WTC11 (cell line): ENCODE data around the gene PIEZO1. TPM values are rescaled to one million over a fixed set of nuclear protein-coding genes. Genes with fewer than 3 reads are reported as not detected.

Experiments
- ATAC-seq: fragments of 200-7000 bp; cut with Tn5 transposase; 2 replicates; pipeline ENCODE4 v1.10.0; 2021; ENCODE audit warnings: mild to moderate bottlenecking, moderate library complexity
- CTCF ChIA-PET: fragments of 300-600 bp; sonication (Branson Sonifier 250); formaldehyde crosslinking; loops from one replicate; lab custom pipeline; 2021; ENCODE audit warnings: antibody characterized with exemption; lab: Charles Lee
- POLR2A ChIA-PET: fragments of 350-600 bp; sonication (Branson Sonifier 250); formaldehyde crosslinking; loops from one replicate; lab custom pipeline; 2021; ENCODE audit warnings: antibody characterized with exemption; lab: Charles Lee
- DNase-seq: peaks from one replicate; pipeline ENCODE4 v3.0.0; 2021; ENCODE audit warnings: low spot score
- H3K27ac Mint-ChIP-seq: 2 replicates; pipeline ENCODE4 v1.8.0; 2021; ENCODE audit warnings: mixed read lengths
- H3K27me3 Mint-ChIP-seq: 2 replicates; pipeline ENCODE4 v1.8.0; 2021; ENCODE audit warnings: low read depth, mild to moderate bottlenecking, moderate library complexity, mixed read lengths
- H3K36me3 Mint-ChIP-seq: 2 replicates; pipeline ENCODE4 v1.8.0; 2021; ENCODE audit warnings: mixed read lengths
- H3K4me1 Mint-ChIP-seq: 2 replicates; pipeline ENCODE4 v1.8.0; 2022; ENCODE audit warnings: mixed read lengths
- H3K4me3 Mint-ChIP-seq: 2 replicates; pipeline ENCODE4 v1.8.0; 2021; ENCODE audit warnings: mild to moderate bottlenecking, moderate library complexity, mixed read lengths
- H3K9me3 Mint-ChIP-seq: 2 replicates; pipeline ENCODE4 v1.8.0; 2021; ENCODE audit warnings: mixed read lengths
- CBFB ChIP-seq: sonication (generic); formaldehyde crosslinking; IDR thresholded peaks from 2 replicates; pipeline ENCODE4 v1.8.1; 2022; ENCODE audit warnings: mild to moderate bottlenecking, low read depth, missing genetic modification reagents
- CREM ChIP-seq: sonication (generic); formaldehyde crosslinking; IDR thresholded peaks from 2 replicates; pipeline ENCODE4 v1.8.1; 2022; ENCODE audit warnings: mild to moderate bottlenecking, missing genetic modification reagents, moderate library complexity
- ELF4 ChIP-seq: sonication (generic); formaldehyde crosslinking; IDR thresholded peaks from 2 replicates; pipeline ENCODE4 v1.8.1; 2022; ENCODE audit warnings: low read depth, mild to moderate bottlenecking, moderate library complexity, missing genetic modification reagents
- FOXJ3 ChIP-seq: sonication (generic); formaldehyde crosslinking; IDR thresholded peaks from 2 replicates; pipeline ENCODE4 v1.9.0; 2021; ENCODE audit warnings: missing genetic modification reagents, mild to moderate bottlenecking, borderline replicate concordance
- FOXP1 ChIP-seq: sonication (generic); formaldehyde crosslinking; IDR thresholded peaks from 2 replicates; pipeline ENCODE4 v1.8.0; 2022; ENCODE audit warnings: missing genetic modification reagents, mild to moderate bottlenecking, moderate library complexity, borderline replicate concordance
- JAZF1 ChIP-seq: fragments of 250-450 bp; sonication (Bioruptor Pico); IDR thresholded peaks from 2 replicates; pipeline ENCODE4 v1.9.0; 2021; ENCODE audit warnings: moderate library complexity, mild to moderate bottlenecking, inconsistent platforms
- KAT7 ChIP-seq: sonication (generic); formaldehyde crosslinking; IDR thresholded peaks from 2 replicates; pipeline ENCODE4 v1.8.1; 2023; ENCODE audit warnings: missing genetic modification reagents, mild to moderate bottlenecking, borderline replicate concordance
- MXD4 ChIP-seq: fragments of 250-450 bp; sonication (Bioruptor Pico); IDR thresholded peaks from 2 replicates; pipeline ENCODE4 v1.8.0; 2021; ENCODE audit warnings: mild to moderate bottlenecking, moderate library complexity, borderline replicate concordance
- NFATC4 ChIP-seq: fragments of 250-450 bp; sonication (Bioruptor Pico); IDR thresholded peaks from 2 replicates; pipeline ENCODE4 v1.9.0; 2021; ENCODE audit warnings: mild to moderate bottlenecking
- NFE2L1 ChIP-seq: sonication (generic); formaldehyde crosslinking; IDR thresholded peaks from 2 replicates; pipeline ENCODE4 v1.8.1; 2023; ENCODE audit warnings: missing genetic modification reagents
- NR1H2 ChIP-seq: sonication (generic); formaldehyde crosslinking; IDR thresholded peaks from 2 replicates; pipeline ENCODE4 v1.9.0; 2021; ENCODE audit warnings: mild to moderate bottlenecking, moderate library complexity, missing genetic modification reagents
- NR2C2 ChIP-seq: sonication (generic); formaldehyde crosslinking; IDR thresholded peaks from 2 replicates; pipeline ENCODE4 v1.8.0; 2022; ENCODE audit warnings: mild to moderate bottlenecking, missing genetic modification reagents
- PRRX2 ChIP-seq: fragments of 250-450 bp; sonication (Bioruptor Pico); IDR thresholded peaks from 2 replicates; pipeline ENCODE4 v1.8.0; 2021; ENCODE audit warnings: mild to moderate bottlenecking
- TEAD4 ChIP-seq: sonication (generic); formaldehyde crosslinking; IDR thresholded peaks from 2 replicates; pipeline ENCODE4 v1.8.0; 2022; ENCODE audit warnings: mild to moderate bottlenecking, missing genetic modification reagents
- ZNF423 ChIP-seq: fragments of 250-450 bp; sonication (Bioruptor Pico); IDR thresholded peaks from 2 replicates; pipeline ENCODE4 v2.1.2; 2022; ENCODE audit warnings: mild to moderate bottlenecking, moderate library complexity
- total RNA-seq: library from RNA; stranded (reverse); gene quantifications from 3 replicates; pipeline ENCODE4 v1.2.3, GENCODE V29; 2021
- TF ChIP-seq, protein P1 (sequence below): fragments of 200-600 bp; IDR thresholded peaks from 2 replicates; pipeline ENCODE4 v1.8.0; 2022; ENCODE audit warnings: antibody characterized with exemption
- TF ChIP-seq, protein P2 (sequence below): sonication (generic); formaldehyde crosslinking; IDR thresholded peaks from 2 replicates; pipeline ENCODE4 v1.8.1; 2022; ENCODE audit warnings: low read depth, mild to moderate bottlenecking, moderate library complexity, missing genetic modification reagents, borderline replicate concordance
- TF ChIP-seq, protein P3 (sequence below): sonication (generic); formaldehyde crosslinking; IDR thresholded peaks from 2 replicates; pipeline ENCODE4 v1.8.1; 2023; ENCODE audit warnings: mild to moderate bottlenecking, missing genetic modification reagents, moderate library complexity
- TF ChIP-seq, protein P4 (sequence below): sonication (generic); formaldehyde crosslinking; IDR thresholded peaks from 2 replicates; pipeline ENCODE4 v1.8.1; 2022; ENCODE audit warnings: low read depth, missing genetic modification reagents, borderline replicate concordance
- TF ChIP-seq, protein P5 (sequence below): sonication (generic); formaldehyde crosslinking; IDR thresholded peaks from 2 replicates; pipeline ENCODE4 v1.8.1; 2022; ENCODE audit warnings: mild to moderate bottlenecking, moderate library complexity, missing genetic modification reagents
- TF ChIP-seq, protein P6 (sequence below): sonication (generic); formaldehyde crosslinking; IDR thresholded peaks from 2 replicates; pipeline ENCODE4 v1.8.0; 2022; ENCODE audit warnings: mild to moderate bottlenecking, missing genetic modification reagents
- TF ChIP-seq, protein P7 (sequence below): sonication (generic); formaldehyde crosslinking; IDR thresholded peaks from 2 replicates; pipeline ENCODE4 v1.8.0; 2022; ENCODE audit warnings: mild to moderate bottlenecking, missing genetic modification reagents
- TF ChIP-seq, protein P8 (sequence below): sonication (generic); formaldehyde crosslinking; conservative IDR thresholded peaks from 2 replicates; pipeline ENCODE4 v1.8.1; 2023; ENCODE audit warnings: mild to moderate bottlenecking, low read depth, missing genetic modification reagents, moderate library complexity

PIEZO1 gene
- total RNA-seq, 1 experiment from 2014 or later: 71.3 TPM

DNA sequence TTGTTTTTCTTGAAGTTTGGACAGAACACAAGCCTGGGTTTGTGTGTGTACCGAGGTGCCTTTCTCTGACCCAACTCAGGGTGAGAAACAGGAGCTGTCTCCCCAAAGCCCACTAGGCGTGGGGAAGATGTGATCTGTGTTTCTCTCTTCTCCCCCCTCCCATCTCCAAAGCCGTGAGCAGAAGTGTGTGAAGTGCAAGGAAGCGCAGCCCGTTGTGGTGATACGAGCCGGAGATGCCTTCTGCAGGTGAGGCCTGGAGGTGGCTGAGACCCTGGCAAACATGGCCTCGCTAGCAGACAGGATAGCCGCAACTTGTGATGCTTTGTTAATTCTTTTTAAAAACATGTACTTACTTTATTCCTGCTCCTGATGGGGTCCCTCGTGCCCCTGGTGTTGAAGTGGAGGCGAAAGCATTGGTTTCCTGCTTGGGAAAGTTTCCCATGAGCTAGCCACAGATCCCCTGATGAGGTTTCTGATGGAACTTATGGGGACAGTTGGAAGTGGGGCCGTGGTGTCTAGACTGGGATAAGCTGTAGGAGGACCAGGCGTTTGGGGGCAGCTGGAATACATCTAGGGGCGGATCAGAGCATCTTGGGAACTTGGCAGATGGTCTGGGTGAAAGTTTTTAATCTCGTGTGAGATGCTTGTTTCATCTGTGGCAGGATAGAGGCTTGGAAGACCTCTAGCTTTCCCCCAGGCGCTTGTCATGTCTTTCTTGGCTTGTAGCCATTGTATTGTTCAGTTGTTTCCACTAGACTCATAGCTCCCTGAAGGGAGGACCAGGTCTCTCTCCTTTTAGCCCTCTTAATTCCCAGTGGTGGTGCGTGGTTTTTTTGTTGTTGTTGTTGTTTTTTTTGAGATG is 77.8 kb downstream of the PIEZO1 start (continued):
- TF ChIP-seq, protein P1, sequence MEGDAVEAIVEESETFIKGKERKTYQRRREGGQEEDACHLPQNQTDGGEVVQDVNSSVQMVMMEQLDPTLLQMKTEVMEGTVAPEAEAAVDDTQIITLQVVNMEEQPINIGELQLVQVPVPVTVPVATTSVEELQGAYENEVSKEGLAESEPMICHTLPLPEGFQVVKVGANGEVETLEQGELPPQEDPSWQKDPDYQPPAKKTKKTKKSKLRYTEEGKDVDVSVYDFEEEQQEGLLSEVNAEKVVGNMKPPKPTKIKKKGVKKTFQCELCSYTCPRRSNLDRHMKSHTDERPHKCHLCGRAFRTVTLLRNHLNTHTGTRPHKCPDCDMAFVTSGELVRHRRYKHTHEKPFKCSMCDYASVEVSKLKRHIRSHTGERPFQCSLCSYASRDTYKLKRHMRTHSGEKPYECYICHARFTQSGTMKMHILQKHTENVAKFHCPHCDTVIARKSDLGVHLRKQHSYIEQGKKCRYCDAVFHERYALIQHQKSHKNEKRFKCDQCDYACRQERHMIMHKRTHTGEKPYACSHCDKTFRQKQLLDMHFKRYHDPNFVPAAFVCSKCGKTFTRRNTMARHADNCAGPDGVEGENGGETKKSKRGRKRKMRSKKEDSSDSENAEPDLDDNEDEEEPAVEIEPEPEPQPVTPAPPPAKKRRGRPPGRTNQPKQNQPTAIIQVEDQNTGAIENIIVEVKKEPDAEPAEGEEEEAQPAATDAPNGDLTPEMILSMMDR: no peak
- TF ChIP-seq NR1H2 (no peak), NFATC4 (CRISPR knock-in tag) (no peak), ELF4 (CRISPR knock-in tag) (no peak), CREM (no peak), FOXJ3 (CRISPR knock-in tag) (no peak), CBFB (CRISPR knock-in tag) (no peak), ZNF423 (CRISPR knock-in tag) (no peak)
- TF ChIP-seq, protein P2, sequence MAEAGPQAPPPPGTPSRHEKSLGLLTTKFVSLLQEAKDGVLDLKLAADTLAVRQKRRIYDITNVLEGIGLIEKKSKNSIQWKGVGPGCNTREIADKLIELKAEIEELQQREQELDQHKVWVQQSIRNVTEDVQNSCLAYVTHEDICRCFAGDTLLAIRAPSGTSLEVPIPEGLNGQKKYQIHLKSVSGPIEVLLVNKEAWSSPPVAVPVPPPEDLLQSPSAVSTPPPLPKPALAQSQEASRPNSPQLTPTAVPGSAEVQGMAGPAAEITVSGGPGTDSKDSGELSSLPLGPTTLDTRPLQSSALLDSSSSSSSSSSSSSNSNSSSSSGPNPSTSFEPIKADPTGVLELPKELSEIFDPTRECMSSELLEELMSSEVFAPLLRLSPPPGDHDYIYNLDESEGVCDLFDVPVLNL (CRISPR knock-in tag): no peak
- TF ChIP-seq, protein P3, sequence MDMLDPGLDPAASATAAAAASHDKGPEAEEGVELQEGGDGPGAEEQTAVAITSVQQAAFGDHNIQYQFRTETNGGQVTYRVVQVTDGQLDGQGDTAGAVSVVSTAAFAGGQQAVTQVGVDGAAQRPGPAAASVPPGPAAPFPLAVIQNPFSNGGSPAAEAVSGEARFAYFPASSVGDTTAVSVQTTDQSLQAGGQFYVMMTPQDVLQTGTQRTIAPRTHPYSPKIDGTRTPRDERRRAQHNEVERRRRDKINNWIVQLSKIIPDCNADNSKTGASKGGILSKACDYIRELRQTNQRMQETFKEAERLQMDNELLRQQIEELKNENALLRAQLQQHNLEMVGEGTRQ (CRISPR knock-in tag): no peak
- TF ChIP-seq, protein P4, sequence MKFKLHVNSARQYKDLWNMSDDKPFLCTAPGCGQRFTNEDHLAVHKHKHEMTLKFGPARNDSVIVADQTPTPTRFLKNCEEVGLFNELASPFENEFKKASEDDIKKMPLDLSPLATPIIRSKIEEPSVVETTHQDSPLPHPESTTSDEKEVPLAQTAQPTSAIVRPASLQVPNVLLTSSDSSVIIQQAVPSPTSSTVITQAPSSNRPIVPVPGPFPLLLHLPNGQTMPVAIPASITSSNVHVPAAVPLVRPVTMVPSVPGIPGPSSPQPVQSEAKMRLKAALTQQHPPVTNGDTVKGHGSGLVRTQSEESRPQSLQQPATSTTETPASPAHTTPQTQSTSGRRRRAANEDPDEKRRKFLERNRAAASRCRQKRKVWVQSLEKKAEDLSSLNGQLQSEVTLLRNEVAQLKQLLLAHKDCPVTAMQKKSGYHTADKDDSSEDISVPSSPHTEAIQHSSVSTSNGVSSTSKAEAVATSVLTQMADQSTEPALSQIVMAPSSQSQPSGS (CRISPR knock-in tag): no peak
- TF ChIP-seq, protein P5, sequence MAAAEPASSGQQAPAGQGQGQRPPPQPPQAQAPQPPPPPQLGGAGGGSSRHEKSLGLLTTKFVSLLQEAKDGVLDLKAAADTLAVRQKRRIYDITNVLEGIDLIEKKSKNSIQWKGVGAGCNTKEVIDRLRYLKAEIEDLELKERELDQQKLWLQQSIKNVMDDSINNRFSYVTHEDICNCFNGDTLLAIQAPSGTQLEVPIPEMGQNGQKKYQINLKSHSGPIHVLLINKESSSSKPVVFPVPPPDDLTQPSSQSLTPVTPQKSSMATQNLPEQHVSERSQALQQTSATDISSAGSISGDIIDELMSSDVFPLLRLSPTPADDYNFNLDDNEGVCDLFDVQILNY (CRISPR knock-in tag): no peak

DNA sequence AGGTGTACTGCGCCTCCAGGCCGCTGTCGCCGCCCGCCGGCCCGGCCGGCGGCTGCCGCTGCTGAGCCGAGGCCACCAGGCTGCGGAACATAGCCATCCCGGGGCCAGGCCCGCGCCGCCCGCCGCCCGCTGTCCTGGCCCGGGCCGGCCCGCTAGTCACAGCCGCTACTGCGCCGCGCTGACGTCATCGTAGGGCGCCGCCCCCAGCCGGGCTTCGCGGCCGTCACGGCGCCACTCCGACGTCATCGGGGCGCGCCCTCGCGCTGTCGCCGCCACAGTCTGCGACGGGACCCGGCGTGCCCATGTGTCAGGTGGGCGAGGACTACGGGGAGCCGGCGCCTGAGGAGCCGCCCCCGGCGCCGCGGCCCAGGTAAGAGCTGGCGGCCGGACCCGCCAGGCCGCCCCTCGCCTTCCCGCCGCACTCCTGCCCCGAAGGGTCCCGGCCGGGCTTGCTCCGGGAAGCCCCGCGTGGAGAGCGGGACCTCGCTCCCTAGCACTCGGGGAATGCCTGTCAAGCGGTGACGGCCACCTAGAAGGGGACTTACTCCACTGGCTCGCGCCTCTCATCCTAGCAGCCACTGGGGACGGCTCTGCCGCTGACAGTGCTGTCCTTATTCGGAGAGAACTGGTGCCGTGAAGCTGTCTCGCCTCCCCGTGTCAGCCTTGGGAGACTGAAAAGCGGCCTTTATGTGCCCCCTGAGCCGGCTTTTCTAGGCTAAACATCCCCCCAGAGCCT is 78.6 kb downstream of the PIEZO1 start, which contains the start of the genes CTU2 and RNF166:
CTU2 (plus strand) TSS at position 275 of the 736 bp plus-strand sequence; CDS start at position 303, 28 bp downstream.
RNF166 (minus strand) TSS at position 180 of the 736 bp plus-strand sequence; CDS start at position 97, 83 bp downstream.
- ChIA-PET CTCF (interaction anchor here (0.6 to 6.8 kb wide), 3 partner anchors 21 to 34 kb away, joined by 3 to 46 read pairs (median 6); no protein-coding TSS in a partner anchor), POLR2A (no interaction called here)
- H3K9me3 Mint-ChIP-seq: no peaks in the 10 kb centered on the region
- peaks cover 19% of the 10 kb centered on the region for H3K4me1 Mint-ChIP-seq
- no peaks in the 10 kb centered on the region for H3K36me3 Mint-ChIP-seq
- no peaks in the 10 kb centered on the region for H3K27me3 Mint-ChIP-seq
- DNase-seq (peak; percentile 90), ATAC-seq (peak; percentile 84)
- H3K4me3 Mint-ChIP-seq: peak within 1 kb of the TSS; percentile 85
- peak within 1 kb of the TSS; percentile 42 for H3K27ac Mint-ChIP-seq
- no peak for TF ChIP-seq JAZF1 (CRISPR knock-in tag)
- TF ChIP-seq NFE2L1 (CRISPR knock-in tag): no peak
- TF ChIP-seq, protein P6, sequence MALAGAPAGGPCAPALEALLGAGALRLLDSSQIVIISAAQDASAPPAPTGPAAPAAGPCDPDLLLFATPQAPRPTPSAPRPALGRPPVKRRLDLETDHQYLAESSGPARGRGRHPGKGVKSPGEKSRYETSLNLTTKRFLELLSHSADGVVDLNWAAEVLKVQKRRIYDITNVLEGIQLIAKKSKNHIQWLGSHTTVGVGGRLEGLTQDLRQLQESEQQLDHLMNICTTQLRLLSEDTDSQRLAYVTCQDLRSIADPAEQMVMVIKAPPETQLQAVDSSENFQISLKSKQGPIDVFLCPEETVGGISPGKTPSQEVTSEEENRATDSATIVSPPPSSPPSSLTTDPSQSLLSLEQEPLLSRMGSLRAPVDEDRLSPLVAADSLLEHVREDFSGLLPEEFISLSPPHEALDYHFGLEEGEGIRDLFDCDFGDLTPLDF (CRISPR knock-in tag): no peak
- TF ChIP-seq, protein P7, sequence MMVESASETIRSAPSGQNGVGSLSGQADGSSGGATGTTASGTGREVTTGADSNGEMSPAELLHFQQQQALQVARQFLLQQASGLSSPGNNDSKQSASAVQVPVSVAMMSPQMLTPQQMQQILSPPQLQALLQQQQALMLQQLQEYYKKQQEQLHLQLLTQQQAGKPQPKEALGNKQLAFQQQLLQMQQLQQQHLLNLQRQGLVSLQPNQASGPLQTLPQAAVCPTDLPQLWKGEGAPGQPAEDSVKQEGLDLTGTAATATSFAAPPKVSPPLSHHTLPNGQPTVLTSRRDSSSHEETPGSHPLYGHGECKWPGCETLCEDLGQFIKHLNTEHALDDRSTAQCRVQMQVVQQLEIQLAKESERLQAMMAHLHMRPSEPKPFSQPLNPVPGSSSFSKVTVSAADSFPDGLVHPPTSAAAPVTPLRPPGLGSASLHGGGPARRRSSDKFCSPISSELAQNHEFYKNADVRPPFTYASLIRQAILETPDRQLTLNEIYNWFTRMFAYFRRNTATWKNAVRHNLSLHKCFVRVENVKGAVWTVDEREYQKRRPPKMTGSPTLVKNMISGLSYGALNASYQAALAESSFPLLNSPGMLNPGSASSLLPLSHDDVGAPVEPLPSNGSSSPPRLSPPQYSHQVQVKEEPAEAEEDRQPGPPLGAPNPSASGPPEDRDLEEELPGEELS (CRISPR knock-in tag): peak; percentile 90
- TF ChIP-seq NR2C2: no peak
- TF ChIP-seq TEAD4: no peak
- TF ChIP-seq, protein P8, sequence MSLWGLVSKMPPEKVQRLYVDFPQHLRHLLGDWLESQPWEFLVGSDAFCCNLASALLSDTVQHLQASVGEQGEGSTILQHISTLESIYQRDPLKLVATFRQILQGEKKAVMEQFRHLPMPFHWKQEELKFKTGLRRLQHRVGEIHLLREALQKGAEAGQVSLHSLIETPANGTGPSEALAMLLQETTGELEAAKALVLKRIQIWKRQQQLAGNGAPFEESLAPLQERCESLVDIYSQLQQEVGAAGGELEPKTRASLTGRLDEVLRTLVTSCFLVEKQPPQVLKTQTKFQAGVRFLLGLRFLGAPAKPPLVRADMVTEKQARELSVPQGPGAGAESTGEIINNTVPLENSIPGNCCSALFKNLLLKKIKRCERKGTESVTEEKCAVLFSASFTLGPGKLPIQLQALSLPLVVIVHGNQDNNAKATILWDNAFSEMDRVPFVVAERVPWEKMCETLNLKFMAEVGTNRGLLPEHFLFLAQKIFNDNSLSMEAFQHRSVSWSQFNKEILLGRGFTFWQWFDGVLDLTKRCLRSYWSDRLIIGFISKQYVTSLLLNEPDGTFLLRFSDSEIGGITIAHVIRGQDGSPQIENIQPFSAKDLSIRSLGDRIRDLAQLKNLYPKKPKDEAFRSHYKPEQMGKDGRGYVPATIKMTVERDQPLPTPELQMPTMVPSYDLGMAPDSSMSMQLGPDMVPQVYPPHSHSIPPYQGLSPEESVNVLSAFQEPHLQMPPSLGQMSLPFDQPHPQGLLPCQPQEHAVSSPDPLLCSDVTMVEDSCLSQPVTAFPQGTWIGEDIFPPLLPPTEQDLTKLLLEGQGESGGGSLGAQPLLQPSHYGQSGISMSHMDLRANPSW (CRISPR knock-in tag): no peak
- no peak for TF ChIP-seq MXD4 (CRISPR knock-in tag)
- TF ChIP-seq PRRX2 (CRISPR knock-in tag): no peak
- TF ChIP-seq FOXP1 (CRISPR knock-in tag): peak; percentile 69
- TF ChIP-seq KAT7 (CRISPR knock-in tag): no peak
